Measurements from ENCODE around the gene MOB4.

MOB4 gene

GRCh38 chr2:197591339-197592072 lies 75.6 kb downstream of the MOB4 start:
- DNase-seq (ENCODE audit: low read depth): no peak

GRCh38 chr2:197596766-197597165 lies 80.9 kb downstream of the MOB4 start:
- no peak for DNase-seq (ENCODE audit: low read depth)

GRCh38 chr2:197597166-197597565 lies 81.3 kb downstream of the MOB4 start:
- DNase-seq (ENCODE audit: low read depth): no peak

- DNase-seq (ENCODE audit: low read depth): no peak
Measured at GRCh38 chr2:197598450-197598849, 82.6 kb downstream of the MOB4 start.

- DNase-seq (ENCODE audit: low read depth): peak; percentile 33
Measured at GRCh38 chr2:197599285-197599965, 83.6 kb downstream of the MOB4 start.

- no peak for DNase-seq (ENCODE audit: low read depth)
Measured at GRCh38 chr2:197600306-197600705, 84.4 kb downstream of the MOB4 start.

- no peak for DNase-seq (ENCODE audit: low read depth)
Measured at GRCh38 chr2:197601726-197602125, 85.9 kb downstream of the MOB4 start.

Measured in EH (cell line).